NCI-H2196 treated with DMSO at 0.1 percent for 48 hours (cell line): ENCODE results near the gene HFE.
A peak's percentile ranks its signal among the peaks of the same experiment; 100 is the strongest.
"Not testable (repeated sequence)": the region's sequence is repeated elsewhere in the genome, so short reads cannot be mapped to it uniquely, and the experiment has no call there.

Experiments used
- DNase-seq: peaks from one replicate; lab custom pipeline; 2025; ENCODE audit not compliant: unreplicated experiment; lab: John Stamatoyannopoulos, UW

The HFE gene

GRCh38 chr6:26087284-26088115, at the start of gene HFE:
HFE (plus strand) TSS chr6:26087429; CDS start chr6:26087441, 12 bp downstream.
- DNase-seq, result no peak

- DNase-seq, result no peak
Measured at GRCh38 chr6:26041946-26042345, 45.3 kb upstream of the HFE start.

- peak; percentile 93 for DNase-seq
Measured at GRCh38 chr6:26043384-26044139, 43.7 kb upstream of the HFE start.

- DNase-seq, result no peak
Measured at GRCh38 chr6:26044140-26045064, 42.8 kb upstream of the HFE start.

GRCh38 chr6:26045065-26045927, 41.9 kb upstream of the HFE start:
- DNase-seq, result peak; percentile 87

GRCh38 chr6:26045928-26046368, 41.3 kb upstream of the HFE start:
- no peak for DNase-seq

GRCh38 chr6:26047329-26047728, 39.9 kb upstream of the HFE start:
- not testable (repeated sequence) for DNase-seq

GRCh38 chr6:26048590-26048989, 38.6 kb upstream of the HFE start:
- no peak for DNase-seq

- DNase-seq, result no peak
Measured at GRCh38 chr6:26051665-26052310, 35.4 kb upstream of the HFE start.

GRCh38 chr6:26052762-26053250, 34.4 kb upstream of the HFE start:
- DNase-seq, result not testable (repeated sequence)

- DNase-seq, result no peak
Measured at GRCh38 chr6:26053992-26054780, 33.0 kb upstream of the HFE start.

GRCh38 chr6:26054781-26055718, 32.2 kb upstream of the HFE start:
- peak; percentile 73 for DNase-seq

- DNase-seq, result peak; percentile 53
Measured at GRCh38 chr6:26055719-26056582, 31.3 kb upstream of the HFE start.

- DNase-seq, result no peak
Measured at GRCh38 chr6:26056583-26057350, 30.5 kb upstream of the HFE start.

GRCh38 chr6:26057899-26058298, 29.3 kb upstream of the HFE start:
- no peak for DNase-seq
